ENCODE results near the gene CUBN.

The CUBN gene

DNA sequence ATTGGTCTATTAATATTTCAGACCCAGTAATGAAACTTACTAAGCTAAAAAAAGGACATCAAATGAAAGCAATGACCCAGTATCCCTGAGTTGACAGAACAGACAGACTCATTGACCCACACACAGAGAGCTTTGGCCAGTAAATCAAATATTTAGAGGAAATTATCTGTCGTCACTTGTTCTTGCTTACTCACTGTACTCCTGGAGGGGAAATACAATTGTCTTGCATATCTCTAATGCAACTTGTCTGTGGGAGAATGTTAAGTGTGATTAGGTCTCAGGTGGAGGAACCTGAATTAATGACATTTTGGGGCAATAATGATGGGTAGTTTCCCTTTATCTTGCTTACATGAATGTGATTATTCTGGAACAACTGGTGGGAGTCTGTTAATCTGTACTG lies 80.4 kb downstream of the CUBN start:
- in situ Hi-C loops (cut with MboI; ENCODE audit: low sequenced_read_pairs) = no loop called here

GRCh38 chr10:17047908-17048307 lies 81.7 kb downstream of the CUBN start:
- in situ Hi-C loops (cut with MboI; ENCODE audit: low sequenced_read_pairs) = no loop called here

DNA sequence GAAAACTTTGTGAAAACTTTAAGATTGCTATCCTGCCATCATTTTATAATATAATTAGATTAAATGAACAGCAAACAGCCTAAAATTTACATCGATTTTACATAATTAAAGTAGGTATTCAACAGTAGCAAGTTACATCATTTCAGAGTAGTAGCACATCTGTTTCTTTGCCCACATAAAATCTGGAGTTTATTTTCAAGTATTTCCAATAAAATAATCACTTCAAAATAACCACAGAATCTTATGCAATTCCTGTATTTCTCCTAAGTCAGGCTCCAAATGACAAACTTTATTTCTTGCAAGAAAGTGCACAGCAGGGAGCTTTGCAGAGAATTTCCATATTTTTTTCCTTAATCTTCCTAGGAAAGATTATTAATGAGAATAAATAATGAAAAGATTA lies 82.6 kb downstream of the CUBN start:
- in situ Hi-C loops (cut with MboI; ENCODE audit: low sequenced_read_pairs) = no loop called here

GRCh38 chr10:17043586-17043985 lies 86.0 kb downstream of the CUBN start:
- in situ Hi-C loops (cut with MboI; ENCODE audit: low sequenced_read_pairs) = no loop called here

DNA sequence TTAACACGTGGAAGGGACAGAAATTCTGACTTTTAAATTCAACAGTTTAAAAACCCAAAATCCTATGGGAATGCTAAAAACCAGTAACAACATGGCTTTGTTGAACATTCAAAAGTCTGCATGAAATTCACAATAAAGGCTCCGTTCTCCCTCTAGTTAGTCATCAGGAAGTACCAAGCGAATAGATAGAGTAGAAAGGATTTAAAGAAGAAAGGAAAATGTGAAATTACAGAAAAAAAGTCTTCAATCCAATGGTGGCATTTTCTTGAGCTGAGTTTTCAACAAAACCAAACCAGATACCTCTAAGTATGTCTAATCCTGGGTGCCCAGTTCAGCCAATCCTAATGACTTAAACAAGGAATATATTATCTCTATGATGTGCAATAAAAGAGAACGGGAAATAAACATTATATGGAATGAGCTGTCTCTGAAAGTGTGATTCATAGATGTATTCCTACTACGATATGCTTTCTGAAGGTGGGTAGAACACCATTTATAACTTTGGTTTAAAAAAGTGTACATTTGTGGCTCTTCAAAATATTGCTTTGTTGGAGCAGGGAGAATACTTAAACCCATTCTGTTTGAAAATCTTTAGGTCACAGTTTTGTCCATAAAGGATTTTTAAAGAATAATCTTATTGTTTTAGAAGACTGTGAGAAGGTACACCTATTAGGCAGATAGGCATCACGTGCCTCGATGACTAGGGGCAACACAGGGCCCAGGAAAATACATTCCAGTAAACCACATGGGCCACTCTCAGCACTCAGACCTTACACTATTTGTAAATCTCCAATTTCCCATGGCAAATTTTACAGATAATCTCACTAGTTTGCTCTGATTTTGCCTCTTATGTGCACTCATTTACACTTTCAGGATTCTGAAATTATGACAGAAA lies 87.7 kb downstream of the CUBN start:
- in situ Hi-C loops (cut with MboI; ENCODE audit: low sequenced_read_pairs) = no loop called here

DNA sequence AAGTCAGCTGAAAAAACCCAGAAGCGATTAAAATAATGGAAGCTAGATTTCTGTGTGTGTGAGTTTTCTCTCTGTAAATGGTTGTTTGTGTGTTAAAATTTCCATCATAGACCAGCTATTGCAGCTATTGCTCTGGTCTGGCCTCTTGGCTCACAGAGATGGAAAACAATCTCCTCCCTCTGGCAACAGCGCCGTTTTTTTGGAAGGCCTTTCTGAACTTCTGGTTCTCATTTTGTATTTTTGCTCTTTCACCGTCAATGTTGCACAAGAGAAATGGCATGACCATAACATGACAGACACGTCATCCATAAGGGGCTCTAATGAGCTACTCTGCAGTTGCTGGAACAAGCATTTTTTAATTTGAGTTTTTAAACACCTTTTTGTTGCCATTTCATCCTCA lies 91.0 kb downstream of the CUBN start:
- in situ Hi-C loops (cut with MboI; ENCODE audit: low sequenced_read_pairs) = no loop called here

GRCh38 chr10:17037910-17038309 lies 91.7 kb downstream of the CUBN start:
- in situ Hi-C loops (cut with MboI; ENCODE audit: low sequenced_read_pairs) = no loop called here

DNA sequence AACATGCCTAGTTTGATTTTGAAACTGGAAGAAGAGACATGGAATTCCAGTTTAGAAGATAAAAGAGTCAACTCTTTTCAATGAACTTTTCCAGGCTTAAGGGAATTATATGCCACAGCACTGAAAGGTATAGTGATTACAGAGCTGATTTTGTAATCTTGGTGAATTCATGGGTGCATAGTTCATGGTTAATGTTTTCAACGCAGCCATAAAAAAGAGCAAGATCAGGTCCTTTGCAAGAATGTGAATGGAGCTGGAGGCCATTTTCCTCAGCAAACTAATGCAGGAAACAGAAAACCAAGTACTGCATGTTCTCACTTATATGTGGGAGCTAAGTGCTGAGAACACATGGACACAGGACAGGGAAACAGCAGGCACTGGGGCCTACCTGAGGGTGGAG lies 94.2 kb downstream of the CUBN start:
- in situ Hi-C loops (cut with MboI; ENCODE audit: low sequenced_read_pairs) = no loop called here

- in situ Hi-C loops (cut with MboI; ENCODE audit: low sequenced_read_pairs) = no loop called here
These were observed 95.9 kb downstream of the CUBN start for GRCh38 chr10:17033529-17034260.

DNA sequence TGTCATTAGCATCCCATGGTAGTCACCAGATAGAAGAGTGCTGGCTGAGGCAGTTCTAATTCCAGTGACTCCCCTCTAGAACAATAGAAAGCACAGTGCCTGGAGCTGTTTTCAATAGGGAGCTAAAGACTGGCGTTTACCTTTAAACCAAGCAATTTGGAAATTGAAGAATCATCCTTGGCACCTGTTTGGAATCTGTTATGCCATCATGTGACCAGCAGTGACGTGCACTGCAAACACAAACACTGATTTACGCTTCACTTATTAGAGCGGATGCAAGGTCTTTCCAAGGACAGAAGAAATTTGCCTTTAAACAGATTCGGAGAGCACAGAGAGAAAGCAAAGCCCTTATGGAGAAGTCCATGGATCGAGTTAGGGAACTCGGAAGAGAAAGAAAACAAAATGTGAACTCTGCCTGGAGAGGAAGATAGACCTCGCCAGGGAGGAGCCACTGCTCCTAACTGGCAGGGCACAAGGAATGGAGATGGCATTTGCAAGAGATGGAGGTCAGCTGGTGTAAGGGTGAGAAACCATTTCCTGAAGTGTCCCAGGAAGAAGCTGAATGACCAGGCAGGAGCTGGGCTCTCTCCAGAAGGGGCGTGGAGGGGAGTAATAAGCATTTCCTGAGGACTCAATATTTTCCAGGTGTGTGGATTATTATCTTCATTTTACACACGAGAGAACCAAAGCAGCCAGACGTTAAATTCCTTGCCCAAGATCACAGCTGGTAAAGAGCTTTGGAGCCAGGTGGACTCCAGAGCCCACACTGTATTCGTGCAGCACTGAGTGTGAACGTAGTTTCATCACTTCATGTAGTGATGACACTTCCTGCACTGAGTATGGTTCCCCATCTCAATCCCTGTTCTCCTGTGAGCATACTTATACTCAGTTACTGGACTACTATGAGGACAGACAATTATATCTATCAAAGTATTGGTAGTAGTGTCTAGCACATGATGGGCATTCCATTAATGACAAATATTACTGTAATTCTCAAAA lies 97.7 kb downstream of the CUBN start:
- in situ Hi-C loops (cut with MboI; ENCODE audit: low sequenced_read_pairs) = no loop called here

DNA sequence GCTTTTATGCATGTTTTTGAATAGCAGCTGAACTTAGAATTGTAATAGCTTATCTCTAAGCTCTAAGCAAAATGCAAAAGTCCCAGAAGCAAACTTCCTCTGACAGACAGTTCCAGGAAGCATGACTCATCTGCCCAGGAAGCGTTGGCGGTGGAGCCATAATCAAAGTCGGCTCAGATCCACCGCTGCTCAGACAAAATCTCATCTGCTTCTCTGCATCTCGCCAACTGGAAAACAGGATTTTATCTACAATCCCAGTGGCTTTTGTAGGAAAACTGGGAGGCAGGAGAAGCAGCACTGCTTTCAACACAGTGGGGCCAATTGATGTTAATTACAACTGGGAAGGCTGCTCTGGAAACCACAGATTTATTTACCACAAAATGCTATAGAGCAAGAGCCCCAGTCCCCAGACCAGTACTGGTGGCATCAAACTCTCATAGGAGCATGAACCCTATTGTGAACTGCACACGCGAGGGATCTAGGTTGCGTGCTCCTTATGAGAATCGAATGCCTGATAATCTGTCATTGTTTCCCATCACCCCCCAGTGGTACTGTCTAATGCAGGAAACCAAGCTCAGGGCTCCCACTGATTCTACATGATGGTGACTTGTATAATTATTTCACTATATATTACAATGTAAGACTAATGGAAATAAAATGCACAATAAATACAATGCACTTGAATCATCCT lies 99.9 kb downstream of the CUBN start:
- in situ Hi-C loops (cut with MboI; ENCODE audit: low sequenced_read_pairs) = loop anchor here (10.0 kb wide), 1 partner anchor 195 kb away; the partner anchor contains the start of gene VIM

GRCh38 chr10:17029239-17029580 lies 100.4 kb downstream of the CUBN start:
- in situ Hi-C loops (cut with MboI; ENCODE audit: low sequenced_read_pairs) = loop anchor here (10.0 kb wide), 1 partner anchor 196 kb away; the partner anchor contains the start of gene VIM

DNA sequence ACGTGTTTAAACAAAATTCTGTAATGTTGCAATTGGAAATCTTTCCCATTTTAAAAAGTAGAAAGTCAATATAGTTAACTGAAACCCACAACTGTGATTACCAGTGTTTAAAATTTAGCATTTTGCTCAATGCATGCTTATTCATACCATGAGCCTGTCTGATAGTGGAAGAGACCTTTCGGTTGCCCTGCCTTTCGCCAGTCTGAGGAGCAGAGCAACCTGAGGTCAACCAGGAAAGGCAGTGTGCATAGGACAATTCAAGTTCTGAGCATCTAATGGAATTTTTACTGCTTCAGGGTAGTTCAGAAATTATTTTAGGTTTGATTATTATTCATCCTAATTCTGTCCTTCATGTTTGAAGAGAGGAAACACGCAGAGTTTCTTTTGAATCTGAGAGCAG lies 100.8 kb downstream of the CUBN start:
- in situ Hi-C loops (cut with MboI; ENCODE audit: low sequenced_read_pairs) = loop anchor here (10.0 kb wide), 1 partner anchor 196 kb away; the partner anchor contains the start of gene VIM

GRCh38 chr10:17026686-17027485 lies 102.7 kb downstream of the CUBN start:
- in situ Hi-C loops (cut with MboI; ENCODE audit: low sequenced_read_pairs) = loop anchor here (10.0 kb wide), 1 partner anchor 198 kb away; the partner anchor contains the start of gene VIM

DNA sequence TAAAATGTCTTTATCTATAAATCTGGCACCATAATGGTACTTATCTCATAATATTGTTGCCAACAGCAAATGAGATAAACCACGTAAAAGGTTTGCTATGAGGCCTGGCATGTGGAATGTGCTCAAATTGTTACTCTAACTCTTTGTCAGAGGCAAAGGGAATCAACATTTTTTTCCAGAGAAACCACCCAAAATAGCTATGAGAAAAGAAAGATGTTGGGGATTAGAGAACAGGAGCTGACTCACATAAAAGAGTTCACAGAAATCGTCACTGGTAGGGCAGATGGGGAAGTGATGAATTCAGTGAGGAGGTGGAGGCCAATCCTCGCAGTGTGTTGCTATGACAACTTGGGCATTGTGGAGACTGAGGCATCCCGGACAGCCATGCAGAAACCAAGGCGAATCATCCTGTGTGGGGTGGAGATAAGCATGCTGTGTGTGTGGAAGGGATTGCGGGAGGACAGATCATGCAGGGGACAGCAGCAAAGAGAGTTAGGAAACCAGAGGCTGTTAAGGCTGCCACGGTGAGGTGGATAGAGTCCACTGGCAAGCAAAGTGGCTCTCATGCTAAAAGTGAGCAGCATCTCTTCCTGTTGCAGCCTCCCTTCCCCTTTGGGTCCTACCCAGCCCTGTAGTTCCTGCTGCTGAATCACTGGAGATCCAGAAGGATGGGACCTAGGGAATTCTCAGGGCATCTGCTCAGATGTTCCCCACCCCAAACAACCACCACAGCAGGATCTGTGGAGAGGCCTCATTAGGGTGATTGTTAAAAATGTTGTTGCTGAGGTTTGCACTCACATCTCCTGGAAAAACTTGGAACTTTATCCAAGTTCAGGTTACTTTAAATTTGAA lies 103.9 kb downstream of the CUBN start:
- in situ Hi-C loops (cut with MboI; ENCODE audit: low sequenced_read_pairs) = loop anchor here (10.0 kb wide), 1 partner anchor 199 kb away; the partner anchor contains the start of gene VIM

DNA sequence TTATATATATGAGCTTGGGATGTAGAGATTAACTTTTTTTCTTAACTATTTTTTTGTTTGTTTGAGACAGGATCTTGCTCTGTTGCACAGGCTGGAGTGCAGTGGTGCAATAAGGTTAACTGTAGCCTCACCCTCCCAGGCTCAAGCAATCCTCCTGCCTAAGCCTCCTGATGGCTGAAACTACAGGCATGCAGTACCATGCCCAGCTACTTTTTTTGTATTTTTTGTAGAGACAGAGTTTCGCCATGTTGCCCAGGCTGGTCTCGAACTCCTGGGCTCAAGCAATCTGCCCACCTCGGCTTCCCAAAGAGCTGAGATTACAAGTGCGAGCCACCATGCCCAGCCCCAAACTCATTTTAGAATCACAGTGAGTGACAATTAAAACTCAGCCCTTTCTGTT lies 105.2 kb downstream of the CUBN start:
- in situ Hi-C loops (cut with MboI; ENCODE audit: low sequenced_read_pairs) = loop anchor here (10.0 kb wide), 1 partner anchor 200 kb away; the partner anchor contains the start of gene VIM

DNA sequence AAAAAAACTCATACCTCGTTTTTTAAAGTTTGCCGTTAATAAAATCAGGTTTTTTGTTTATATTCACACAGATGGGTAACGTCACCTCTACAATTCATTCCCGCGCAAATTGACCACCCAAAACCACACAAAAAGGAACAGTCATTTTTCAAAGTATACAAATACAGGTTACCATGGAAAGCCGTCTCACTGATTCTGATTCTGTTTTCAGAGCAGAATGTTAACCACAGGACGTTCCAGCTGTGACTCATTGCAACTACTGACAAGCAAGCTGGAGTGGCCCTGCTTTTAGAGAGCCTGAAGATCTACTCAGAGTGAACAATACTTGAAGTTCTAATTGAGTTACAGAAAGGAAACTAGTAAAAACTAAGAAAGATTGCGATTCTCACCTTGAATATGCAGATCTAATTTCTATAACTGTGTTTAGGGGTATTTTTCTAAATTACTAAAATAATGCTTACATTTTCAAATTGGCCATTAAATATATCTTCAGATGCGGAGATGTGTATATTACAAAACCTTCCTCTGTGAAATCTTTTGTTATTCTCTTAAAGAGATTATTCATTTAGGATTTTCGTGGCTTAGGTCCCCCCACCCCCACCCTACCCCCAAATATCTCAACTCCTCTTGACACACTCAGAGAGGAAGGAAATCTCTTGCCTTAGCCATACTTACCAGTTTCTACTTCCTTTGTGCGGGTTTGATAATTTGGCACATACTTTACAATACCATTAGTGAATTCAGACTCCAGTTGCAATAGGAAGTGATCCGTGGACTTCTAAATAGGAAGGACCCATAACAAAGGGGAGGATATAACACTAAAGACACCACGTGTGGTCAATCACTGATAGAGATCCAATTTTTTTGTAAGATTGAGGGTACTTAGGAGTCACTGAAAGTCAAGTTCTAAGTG lies 106.0 kb downstream of the CUBN start:
- in situ Hi-C loops (cut with MboI; ENCODE audit: low sequenced_read_pairs) = loop anchor here (10.0 kb wide), 1 partner anchor 201 kb away; the partner anchor contains the start of gene VIM
